Measurements from ENCODE around the gene GALR1.

Gene GALR1

GRCh38 chr18:77323640-77324299, 74.1 kb downstream of the GALR1 start:
- no peak for DNase-seq

All from NCI-H226 (cell line).